ENCODE results near the gene ZCCHC2. TPM values are rescaled to one million over a fixed set of nuclear protein-coding genes. Genes with fewer than 3 reads are reported as not detected.

ZCCHC2 gene
- total and polyA plus RNA-seq, 2 donors (not counting 3 experiments of a cell fraction or from before 2014, with no cell fraction given) = 16.2 to 27.2 TPM

- Histone ChIP-seq H3K9me1 (replicated peaks; ENCODE audit: control insufficient read depth, extremely low read depth, insufficient read depth, low read length) (no peaks in the 10 kb centered on the region), H3K4me3 (replicated peaks in 1 of 3; ENCODE audit: insufficient read depth in 1 of 3, low read depth in 1 of 3, low read length in 3 of 3) (no peak overlapping the region), H3K9ac (replicated peaks; ENCODE audit: extremely low read depth, insufficient read depth, low read length) (no peak overlapping the region), H3K4me1 (ENCODE audit: control insufficient read depth, extremely low read depth, insufficient read depth, low read length) (peaks cover 11% of the 10 kb centered on the region), H3K4me2 (ENCODE audit: insufficient read depth, low read length) (no peak overlapping the region), H3K79me2 (ENCODE audit: control insufficient read depth, insufficient read depth, low read length) (no peaks in the 10 kb centered on the region), H4K20me1 (replicated peaks; ENCODE audit: control insufficient read depth, extremely low read depth, insufficient read depth, low read length) (no peaks in the 10 kb centered on the region), H3K36me3 (ENCODE audit: control insufficient read depth in 2 of 2, extremely low read depth in 1 of 2, insufficient read depth in 2 of 2, low read length in 2 of 2) (no peaks in the 10 kb centered on the region), H2AFZ (ENCODE audit: low read depth, low read length) (no peak overlapping the region), H3K27me3 (ENCODE audit: control insufficient read depth in 2 of 2, insufficient read depth in 2 of 2, low read length in 2 of 2) (no peaks in the 10 kb centered on the region), H3K9me3 (replicated peaks; ENCODE audit: control insufficient read depth, insufficient read depth, low read length) (no peaks in the 10 kb centered on the region), H3K27ac (ENCODE audit: insufficient read depth, low read depth, low read length) (no peak overlapping the region)
- DNase-seq (ENCODE audit: low read depth, low spot score) (no peak), FAIRE-seq (no peak)
- dilution Hi-C loops (cut with MboI; ENCODE audit: extremely low pct_ligation_motif_present, low sequenced_read_pairs) = no loop called here
- TF ChIP-seq EZH2 (IDR thresholded peaks at IDR 0.05; ENCODE audit: borderline replicate concordance, low read depth, low read length, severe bottlenecking) = no peak
- TF ChIP-seq CTCF (IDR thresholded peaks at IDR 0.05; ENCODE audit: extremely low read depth in 1 of 2, insufficient read depth in 1 of 2, low read depth in 1 of 2, low read length in 2 of 2) = no peak
- TF ChIP-seq GATA2 (IDR thresholded peaks at IDR 0.05; ENCODE audit: insufficient read depth, insufficient read length, low read depth, low read length) = no peak
- TF ChIP-seq POLR2AphosphoS5 (IDR thresholded peaks at IDR 0.05; ENCODE audit: insufficient read depth, low read depth, low read length) = no peak
- TF ChIP-seq MYC (IDR thresholded peaks at IDR 0.05; ENCODE audit: low read depth, low read length) = no peak
- TF ChIP-seq FOS (IDR thresholded peaks at IDR 0.05; ENCODE audit: borderline replicate concordance, insufficient read depth, low read length) = no peak
- TF ChIP-seq POLR2A (IDR thresholded peaks at IDR 0.05; ENCODE audit: low read depth, low read length) = no peak
- no peak for TF ChIP-seq MAX (IDR thresholded peaks at IDR 0.05; ENCODE audit: insufficient read depth, insufficient read length)
- TF ChIP-seq JUN (IDR thresholded peaks at IDR 0.05; ENCODE audit: borderline replicate concordance, insufficient read depth, insufficient read length, low read depth) = no peak
- intact Hi-C loops (cut with micrococcal nuclease) = no loop called here
- POLR2A ChIA-PET = no interaction called here
- CTCF ChIA-PET = interaction anchor here (0.8 to 4.2 kb wide), 6 partner anchors 10 to 852 kb away, joined by 3 to 95 read pairs (median 4); no protein-coding TSS in a partner anchor
- BruUV-seq (replicated peaks) = no TSS peak
These were observed 65.4 kb downstream of the ZCCHC2 start for GRCh38 chr18:62588217-62588616.

All from endothelial cell of umbilical vein (primary cell).